HG02840 (cell line): Measurements from ENCODE around the gene IFT20.

Experiments
- ATAC-seq: cut with Tn5 transposase; IDR thresholded peaks from one replicate; pipeline ENCODE4 v1.9.1; 2021; ENCODE audit warnings: mild to moderate bottlenecking, moderate library complexity, moderate number of reproducible peaks; ENCODE audit not compliant: unreplicated experiment, low FRiP score

Gene IFT20, protein sequence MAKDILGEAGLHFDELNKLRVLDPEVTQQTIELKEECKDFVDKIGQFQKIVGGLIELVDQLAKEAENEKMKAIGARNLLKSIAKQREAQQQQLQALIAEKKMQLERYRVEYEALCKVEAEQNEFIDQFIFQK

DNA sequence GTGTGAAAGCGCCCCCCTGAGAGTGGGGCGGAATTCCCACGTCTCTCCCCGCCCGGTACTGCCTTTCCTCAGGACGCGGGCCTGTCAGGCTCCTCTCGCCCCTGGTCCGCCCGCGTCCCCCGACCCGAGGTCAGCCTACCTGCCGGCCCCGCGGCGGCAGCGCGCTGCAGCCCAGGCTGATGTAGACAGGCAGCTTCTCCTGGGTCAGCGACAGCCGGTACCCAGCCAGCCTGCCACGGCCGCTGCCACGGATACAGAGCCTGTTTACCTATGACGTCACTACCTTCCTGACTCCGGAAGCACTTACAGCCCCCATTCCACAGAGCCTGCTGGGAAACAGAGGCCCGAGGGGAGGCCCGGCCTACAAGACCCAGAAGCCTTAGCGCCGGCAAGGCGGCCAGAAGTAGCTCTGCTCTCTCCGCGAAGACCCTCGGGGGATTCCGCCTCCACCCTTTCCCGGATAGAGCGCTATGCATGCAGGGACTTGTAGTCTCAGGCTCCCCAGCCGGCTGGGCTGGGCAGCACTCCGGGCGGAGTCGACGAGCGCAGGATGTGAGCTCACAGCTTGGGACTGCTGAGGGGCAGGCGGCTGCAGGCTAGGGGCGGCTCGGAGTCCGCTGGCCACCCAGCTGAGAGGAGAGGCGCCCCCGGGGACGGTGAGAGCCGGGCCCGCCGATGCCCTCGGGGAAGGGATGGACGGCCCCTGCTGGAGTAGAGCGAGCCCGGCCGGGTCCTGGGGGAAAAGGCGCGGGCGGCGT is at the start of gene IFT20, which contains the start of gene TNFAIP1:
Gene IFT20, minus strand, starts transcription at position 272 of the 758 bp plus-strand sequence. CDS start 3,487 bp downstream, outside the sequence.
Gene TNFAIP1, plus strand, starts transcription at position 561 of the 758 bp plus-strand sequence. CDS start 3,761 bp downstream, outside the sequence.
- ATAC-seq, result peak; percentile 97

DNA sequence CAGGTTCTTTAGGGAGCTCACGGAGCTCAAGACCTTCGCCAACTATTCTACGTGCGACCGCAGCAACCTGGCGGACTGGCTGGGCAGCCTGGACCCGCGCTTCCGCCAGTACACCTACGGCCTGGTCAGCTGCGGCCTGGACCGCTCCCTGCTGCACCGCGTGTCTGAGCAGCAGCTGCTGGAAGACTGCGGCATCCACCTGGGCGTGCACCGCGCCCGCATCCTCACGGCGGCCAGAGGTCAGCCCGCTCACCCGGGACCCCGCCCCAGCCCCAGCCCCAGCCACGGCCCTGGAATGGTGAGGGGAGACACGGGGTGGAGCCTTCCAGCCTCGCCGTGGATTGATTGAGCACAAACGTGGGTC is 49.7 kb upstream of the IFT20 start:
- no peak for ATAC-seq

DNA sequence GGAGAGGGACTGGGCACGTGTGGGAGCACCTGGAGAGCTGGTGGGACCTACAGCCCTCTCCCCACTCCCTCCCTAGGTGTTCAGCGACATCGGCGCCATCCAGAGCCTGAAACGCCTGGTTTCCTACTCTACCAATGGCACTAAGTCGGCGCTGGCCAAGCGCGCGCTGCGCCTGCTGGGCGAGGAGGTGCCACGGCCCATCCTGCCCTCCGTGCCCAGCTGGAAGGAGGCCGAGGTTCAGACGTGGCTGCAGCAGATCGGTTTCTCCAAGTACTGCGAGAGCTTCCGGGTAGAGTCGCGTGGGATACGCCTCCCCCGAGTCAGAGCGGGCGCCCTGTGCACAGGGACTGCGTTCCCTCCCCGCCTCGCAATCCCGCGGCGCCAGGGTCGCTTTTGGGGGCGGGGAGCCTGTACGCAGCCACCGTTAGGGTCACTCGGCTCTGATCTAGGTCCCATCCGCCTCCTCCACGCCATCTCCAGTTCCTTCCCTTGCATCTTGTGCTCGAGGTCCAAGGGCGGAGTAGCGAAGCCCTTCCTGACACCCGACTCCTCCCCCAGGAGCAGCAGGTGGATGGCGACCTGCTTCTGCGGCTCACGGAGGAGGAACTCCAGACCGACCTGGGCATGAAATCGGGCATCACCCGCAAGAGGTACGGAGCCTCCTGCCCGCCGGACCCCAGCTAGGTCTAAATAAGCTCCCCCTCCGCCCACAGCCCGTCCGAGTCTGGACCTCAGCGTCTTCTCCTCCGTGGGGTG is 49.2 kb upstream of the IFT20 start:
- no peak for ATAC-seq

DNA sequence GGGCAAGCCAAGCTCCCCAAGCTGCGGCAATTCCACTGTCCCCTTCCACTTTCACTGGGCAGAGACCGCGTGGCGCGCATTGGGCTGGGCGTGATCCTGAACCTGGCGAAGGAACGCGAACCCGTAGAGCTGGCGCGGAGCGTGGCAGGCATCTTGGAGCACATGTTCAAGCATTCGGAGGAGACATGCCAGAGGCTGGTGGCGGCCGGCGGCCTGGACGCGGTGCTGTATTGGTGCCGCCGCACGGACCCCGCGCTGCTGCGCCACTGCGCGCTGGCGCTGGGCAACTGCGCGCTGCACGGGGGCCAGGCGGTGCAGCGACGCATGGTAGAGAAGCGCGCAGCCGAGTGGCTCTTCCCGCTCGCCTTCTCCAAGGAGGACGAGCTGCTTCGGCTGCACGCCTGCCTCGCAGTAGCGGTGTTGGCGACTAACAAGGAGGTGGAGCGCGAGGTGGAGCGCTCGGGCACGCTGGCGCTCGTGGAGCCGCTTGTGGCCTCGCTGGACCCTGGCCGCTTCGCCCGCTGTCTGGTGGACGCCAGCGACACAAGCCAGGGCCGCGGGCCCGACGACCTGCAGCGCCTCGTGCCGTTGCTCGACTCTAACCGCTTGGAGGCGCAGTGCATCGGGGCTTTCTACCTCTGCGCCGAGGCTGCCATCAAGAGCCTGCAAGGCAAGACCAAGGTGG is 46.0 kb upstream of the IFT20 start:
- no peak for ATAC-seq

DNA sequence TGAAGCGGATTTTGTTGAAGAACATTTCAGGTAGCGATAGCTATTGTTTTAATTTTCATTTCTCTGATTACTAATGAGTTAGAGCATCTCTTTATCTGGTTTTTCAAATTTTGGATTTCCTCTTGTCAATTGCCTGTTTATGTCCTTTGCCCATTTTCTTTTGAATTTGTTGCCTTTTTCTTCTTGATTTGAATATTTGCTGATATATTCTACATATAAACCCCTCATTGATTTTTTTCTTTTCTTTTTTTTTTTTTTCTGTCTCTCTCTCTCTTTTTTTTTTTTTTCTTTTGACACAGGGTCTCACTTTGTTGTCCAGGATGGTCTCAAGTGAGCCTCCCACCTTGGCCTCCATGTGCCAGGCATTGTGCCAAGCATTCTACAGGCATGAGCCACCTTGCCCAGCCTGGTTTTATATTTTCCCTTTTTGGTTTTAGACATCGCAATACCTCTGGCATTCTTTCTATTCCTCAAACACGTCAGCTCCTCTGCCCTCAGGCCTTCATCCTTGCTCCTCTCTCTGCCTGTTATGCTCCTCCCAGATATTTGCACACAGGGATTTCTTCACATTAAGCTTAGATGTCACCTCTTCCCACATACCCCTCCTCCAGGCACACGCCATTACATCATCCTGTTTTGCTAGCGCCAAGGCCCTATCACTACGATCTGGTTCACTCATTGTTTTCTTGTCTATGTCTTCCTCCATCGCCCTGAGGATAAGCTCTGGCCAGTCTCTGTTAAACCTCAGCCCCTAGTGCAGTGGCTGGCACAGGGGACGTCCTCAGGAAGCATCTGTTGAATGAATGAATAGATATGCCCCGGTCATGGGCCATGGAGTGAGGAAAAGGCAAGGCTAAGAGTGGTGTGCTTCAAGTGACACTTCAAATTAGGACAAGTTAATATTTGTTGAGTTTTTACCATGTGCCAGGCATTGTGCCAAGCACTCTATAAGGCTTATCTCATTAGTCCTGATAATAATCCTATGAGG is 44.8 kb upstream of the IFT20 start:
- ATAC-seq, result no peak

DNA sequence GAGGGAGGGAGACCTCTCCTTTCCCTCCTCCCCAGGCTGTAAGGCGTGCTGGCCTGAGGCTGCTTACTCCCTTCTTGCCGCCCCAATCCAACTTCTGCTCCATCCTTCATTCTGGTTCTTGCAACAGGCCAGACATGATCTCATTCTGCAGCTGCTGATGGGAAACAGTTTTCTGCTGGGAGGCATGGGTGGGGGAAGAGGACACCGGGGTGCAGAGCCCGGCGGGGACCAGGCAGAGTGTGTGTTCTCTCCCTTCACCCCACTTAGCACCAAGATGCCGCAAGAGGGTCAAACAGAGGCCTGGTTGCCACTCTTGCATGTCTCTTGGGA is 37.6 kb upstream of the IFT20 start:
- no peak for ATAC-seq

DNA sequence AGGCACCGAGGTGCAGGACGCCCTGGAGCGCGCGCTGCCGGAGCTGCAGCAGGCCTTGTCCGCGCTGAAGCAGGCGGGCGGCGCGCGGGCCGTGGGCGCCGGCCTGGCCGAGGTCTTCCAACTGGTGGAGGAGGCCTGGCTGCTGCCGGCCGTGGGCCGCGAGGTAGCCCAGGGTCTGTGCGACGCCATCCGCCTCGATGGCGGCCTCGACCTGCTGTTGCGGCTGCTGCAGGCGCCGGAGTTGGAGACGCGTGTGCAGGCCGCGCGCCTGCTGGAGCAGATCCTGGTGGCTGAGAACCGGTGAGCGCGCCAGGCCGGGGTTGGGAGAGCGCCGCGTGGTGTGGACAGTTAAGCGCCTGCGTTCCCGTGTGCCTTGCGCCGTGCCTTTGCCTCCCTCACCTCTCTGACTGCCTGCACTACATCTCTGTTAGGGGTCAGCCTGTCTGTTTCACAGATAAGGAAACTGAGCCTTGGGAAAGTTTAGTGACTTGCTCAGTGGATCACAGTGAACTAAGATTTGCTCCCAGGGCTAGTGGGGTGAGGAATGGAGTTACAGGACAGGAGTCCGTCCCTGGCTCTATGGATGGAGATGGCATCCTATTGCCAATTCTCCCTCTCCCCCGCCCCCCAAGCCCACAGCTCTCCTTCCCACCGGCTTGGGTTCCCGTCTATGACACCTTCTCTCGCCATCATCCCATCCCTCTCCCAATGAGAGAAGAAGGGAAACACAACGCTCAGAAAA is 37.1 kb upstream of the IFT20 start:
- no peak for ATAC-seq

DNA sequence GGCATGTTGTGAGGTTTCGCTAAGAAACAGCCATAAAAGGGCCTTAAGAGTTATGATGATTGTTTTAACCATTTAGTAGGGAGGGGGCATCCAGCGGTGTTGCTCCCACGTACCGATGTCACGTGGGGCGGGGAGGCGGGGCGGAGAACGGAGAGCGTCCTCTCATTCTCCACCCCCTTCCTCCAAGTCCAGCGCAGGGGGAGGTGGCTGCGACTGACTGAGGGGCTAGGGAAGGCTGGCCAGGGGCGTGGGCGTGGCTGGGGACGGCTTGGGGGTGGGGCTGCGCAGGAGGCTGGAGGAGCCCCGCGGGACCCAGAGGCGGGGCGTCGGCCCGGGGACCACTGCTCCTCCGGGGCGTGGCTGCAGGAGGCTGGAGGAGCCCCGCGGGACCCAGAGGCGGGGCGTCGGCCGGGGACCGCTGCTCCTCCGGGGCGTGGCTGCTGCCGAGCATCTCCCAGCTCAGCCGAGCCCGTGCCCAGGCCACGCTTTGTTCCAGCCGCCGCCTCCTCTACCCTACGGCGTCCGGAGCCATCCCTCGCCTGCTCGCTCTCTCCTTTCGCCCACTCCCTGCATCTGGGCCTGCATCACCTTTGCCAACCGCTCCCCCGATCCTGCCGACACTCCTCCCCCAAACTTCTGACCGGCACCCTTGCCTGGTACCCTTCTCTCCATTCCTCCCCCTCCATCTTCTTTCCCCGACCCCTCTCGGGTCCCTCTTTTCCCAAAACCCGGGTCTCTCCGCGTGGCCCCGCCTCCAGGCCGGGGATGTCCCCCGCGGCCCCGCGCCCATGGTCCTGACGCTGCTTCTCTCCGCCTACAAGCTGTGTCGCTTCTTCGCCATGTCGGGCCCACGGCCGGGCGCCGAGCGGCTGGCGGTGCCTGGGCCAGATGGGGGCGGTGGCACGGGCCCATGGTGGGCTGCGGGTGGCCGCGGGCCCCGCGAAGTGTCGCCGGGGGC is 36.3 kb upstream of the IFT20 start, which contains the start of gene SARM1:
Gene SARM1, plus strand, starts transcription at position 450 of the 958 bp plus-strand sequence. Its CDS starts 339 bp downstream, at position 789.
- peak; percentile 73 for ATAC-seq

DNA sequence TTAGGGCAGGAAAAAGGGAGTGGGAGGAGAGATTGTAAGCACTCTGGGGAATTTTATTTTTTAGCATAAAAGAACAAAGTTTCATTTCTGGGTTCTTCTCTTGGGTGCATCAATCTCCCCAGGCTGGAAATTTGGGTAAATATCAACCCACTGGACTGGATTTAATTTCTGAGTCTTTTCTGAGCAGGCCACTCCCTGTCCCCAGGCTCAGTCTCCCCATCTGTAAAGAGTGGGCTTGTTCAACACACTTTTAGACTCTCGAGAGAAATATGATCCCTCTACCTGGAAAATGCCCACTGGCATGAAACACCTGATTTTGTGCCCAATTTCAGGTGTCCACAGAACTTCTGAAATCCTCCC is 35.5 kb upstream of the IFT20 start:
- no peak for ATAC-seq

DNA sequence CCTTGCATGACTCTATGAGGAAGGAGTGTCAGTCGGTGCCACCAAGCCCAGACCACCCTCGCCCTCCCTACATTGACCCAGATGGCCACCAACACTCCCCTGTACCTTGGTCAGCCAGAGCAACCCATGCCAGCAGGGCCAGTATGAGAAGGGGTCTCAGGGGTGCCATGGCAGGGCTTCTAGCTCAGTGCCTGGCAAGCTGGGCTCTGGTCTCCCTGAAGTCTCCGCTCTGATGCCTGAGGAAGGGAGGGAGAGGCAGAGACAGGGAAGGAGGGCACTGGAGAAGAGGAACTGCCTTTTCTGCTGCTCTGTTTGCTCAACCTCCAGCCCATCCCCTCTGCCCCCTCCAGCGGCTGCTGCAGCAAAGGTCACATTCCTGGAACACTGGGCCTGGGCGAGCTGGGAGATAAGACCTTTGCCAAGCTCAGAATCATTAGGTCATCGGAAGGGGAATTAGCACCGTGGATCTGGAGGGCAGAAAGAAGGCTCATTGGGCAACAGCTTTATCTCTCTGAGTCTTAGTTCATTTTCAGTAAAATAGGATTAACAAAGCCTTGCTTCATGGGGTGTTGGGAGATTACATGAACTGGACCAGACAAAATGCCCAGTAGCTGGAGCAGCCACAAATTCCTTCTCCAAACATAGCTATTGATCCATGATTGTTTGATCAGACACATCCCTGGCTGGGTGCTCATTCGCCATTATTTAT is 34.9 kb upstream of the IFT20 start, which contains the start of gene VTN:
Gene VTN, minus strand, starts transcription at position 273 of the 709 bp plus-strand sequence. Its CDS starts 104 bp downstream, at position 169.
- ATAC-seq, result no peak

DNA sequence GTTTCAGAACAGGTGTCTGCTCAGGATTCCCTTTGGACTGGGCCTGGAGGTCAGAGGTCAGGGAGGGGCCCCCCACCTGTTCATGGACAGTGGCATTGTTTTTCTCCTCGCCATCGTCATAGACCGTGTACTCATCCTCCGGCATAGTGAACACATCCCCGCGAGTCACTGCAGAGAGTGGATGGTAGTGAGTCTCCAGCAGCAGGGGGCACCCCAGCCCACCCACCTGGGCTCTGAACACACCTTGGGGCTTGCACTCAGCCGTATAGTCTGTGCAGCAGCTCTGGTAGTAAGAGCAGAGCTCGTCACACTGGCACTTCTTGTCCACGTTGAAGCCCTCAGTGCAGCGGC is 34.4 kb upstream of the IFT20 start:
- ATAC-seq, result no peak

DNA sequence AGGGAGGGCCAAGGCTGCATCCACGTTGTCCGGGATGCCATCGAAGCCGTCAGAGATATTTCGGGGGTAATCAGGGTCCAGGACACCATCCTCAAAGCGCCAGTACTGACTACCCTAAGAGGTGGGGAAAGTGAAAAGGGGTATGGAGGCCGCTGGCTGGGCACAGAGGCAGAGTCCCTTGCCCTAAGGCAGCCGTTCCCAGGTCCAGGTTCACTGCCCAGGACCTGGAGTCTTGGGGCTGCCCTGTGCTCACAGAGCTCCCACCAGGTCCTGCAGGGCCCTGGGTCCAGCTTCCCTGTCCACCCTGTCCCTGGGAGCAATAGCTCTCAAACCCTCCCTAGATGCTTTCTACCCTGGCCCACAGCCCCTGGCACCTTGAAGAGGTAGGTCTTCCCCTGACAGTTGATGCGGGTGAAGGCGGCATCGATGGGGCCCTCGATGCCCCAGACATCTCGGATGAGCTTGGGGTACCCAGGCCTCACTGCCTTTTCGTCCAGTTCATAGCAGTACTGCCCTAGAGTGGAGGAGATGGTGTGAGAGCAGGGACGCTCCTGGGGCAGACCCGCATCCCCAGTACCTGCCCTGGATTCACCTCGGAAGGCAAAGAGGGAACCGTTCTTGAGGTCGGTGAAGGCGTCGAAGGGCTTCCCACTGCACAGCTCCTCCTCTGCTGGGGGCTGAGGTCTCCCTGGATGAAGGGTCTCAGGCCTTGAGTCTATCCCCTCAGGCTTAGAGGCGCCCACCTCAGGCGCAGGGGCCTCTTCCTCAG is 33.8 kb upstream of the IFT20 start:
- ATAC-seq, result no peak

DNA sequence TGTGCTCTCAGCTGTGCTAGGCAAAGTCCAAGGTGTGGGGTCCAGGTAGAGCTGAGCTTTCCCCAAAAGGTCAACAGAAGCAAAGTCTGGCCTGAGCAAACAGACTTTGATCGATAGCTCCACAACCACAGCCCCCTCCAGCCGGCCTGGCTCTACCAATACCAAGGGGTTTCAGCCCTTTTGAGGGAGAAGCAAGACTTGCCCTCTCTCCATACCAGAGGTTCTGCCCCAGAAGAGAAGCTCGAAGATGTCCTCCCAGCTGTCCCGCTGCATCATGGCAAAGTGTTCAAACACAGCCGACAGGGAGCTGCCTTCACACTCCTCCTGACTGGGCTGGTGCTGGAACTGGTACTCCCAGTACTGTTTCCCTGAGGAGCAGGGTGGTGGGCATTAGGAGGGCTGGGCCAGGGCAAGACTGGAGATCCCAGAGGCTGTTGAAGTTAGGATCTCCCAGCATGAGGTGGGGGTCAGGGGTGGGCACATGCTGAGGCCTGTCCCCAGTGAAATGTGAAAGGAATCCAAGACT is 33.1 kb upstream of the IFT20 start:
- no peak for ATAC-seq

DNA sequence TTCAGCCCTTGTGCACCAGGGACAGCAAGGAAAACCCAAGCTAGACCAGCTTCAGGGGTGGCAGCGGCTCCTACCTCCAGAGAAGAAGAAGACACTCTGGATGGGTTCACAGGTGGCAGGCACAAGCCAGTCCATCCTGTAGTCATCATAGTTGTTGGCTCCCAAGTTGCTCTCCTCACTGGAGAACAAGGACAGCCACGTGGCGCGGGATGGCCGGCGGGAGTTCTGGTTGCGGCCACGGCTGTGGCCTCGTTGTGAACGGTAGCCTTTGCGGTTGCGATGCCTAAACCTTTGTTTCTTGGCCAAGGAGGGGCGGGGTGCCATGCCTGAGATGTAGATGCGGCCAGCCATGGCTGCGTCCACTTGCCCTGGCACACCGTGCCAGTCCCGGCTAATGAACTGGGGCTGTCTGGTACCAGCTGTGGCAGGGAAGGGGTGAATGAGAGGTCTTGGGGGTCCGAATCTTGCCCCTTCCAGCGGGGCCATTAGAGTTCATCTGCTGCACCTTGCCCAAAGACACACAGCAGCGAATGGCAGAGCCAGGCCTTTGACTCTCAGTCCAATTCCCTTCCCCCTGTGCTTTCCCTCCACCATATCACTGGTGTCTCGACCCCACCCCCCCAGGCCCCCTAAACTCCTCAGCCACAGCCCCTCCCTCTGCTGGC is 32.5 kb upstream of the IFT20 start:
- ATAC-seq, result no peak

DNA sequence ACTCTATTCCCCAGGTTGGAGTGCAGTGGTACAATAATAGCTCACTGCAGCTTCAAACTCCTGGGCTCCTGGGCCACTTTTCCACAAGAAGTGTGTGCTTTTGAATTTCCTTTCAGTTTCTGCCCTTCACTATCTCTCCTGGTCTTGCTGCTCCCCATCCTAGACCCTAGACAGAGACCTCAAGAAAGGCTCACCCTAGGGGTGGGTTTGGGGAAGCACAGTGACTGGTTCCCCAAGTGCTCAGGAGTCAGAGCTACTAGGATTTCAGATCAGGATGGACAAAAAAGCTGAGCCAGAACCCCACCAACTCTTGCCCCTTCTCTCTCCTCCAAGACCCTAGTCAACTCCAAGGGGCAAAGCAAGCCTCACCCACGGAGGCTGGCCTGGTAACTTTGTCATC is 31.3 kb upstream of the IFT20 start:
- no peak for ATAC-seq

DNA sequence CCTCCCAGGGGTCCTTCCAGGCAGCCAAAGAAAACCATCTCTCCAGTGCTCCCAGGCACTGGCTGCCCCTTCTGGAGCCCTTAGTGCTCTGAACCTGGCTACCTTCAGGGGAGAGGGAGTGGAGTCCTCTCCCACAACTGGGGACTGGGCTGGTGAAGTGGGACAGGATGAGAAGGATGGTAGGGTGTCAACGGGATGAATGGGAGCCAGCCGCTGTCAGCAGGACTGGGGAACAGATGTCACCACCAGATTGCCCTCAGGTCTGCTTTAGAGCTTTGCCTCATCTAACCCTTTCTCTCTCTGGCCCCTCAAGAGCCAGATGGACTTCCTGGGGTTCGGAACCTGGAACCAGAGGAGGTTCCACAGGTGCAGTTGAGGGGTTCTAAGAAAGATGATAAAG is 30.2 kb upstream of the IFT20 start:
- no peak for ATAC-seq
